HG02588 (cell line): Measurements from ENCODE around the gene AKT3.
A peak's percentile ranks its signal among the peaks of the same experiment; 100 is the strongest.
"Not testable (repeated sequence)": the region's sequence is repeated elsewhere in the genome, so short reads cannot be mapped to it uniquely, and the experiment has no call there.

ENCODE experiments used
- ATAC-seq: cut with Tn5 transposase; IDR thresholded peaks from one replicate; pipeline ENCODE4 v1.9.1; 2021; ENCODE audit warnings: mild to moderate bottlenecking, moderate library complexity; ENCODE audit not compliant: unreplicated experiment

Gene AKT3

DNA sequence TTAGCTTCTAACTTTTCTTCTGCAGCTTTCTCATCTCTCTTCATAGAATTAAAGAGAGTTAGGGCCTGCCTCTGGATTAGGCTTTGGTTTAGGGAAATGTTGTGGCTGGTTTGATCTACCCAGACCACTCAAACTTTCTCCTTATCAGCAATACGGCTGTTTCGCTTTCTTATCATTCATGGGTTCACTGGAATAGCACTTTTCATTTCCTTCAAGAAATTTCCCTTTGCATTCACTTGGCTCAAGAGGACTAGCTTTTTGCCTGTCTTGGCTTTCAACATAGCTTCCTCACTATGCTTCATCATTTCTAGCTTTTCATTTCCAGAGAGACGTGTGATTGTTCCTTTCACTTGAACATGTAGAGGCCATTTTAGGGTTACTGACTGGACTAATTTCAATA is 59.6 kb downstream of the AKT3 start:
- no peak for ATAC-seq

DNA sequence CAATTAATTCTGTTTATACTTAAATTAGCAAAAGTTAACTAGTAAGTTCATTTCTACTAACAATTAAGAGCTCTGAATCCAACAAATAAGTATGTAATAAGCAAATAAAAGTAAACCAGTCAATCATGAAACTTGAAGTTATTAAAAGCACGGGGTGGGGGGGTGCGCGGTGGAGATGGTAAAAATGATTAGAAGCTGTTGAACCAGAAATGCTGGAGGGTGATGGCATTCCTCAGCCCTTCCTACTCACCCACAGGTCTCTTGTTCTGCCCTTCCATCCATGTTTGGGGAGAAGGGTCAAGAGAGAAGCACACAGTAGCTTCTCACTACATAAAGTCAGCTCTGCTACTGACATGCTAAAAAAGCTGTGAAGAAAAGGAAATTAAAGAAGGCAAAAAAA is 63.5 kb downstream of the AKT3 start:
- ATAC-seq = no peak

- ATAC-seq = no peak
Observed at GRCh38 chr1:243784506-243784905, 65.5 kb downstream of the AKT3 start.

GRCh38 chr1:243783714-243784113 is 66.3 kb downstream of the AKT3 start:
- ATAC-seq = no peak

DNA sequence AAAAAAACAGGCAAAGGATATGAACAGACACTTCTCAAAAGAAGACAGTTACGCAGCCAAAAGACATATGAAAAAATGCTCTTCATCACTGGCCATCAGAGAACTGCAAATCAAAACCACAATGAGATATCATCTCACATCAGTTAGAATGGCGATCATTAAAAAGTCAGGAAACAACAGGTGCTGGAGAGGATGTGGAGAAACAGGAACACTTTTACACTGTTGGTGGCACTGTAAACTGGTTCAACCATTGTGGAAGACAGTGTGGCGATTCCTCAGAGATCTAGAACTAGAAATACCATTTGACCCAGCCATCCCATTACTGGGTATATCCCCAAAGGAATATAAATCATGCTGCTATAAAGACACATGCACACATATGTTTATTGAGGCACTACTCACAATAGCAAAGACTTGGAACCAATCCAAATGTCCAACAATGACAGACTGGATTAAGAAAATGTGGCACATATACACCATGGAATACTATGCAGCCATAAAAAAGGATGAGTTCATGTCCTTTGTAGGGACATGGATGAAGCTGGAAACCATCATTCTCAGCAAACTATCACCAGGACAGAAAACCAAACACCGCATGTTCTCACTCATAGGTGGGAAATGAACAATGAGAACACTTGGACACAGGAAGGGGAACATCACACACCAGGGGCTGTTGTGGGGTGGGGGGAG is 77.5 kb downstream of the AKT3 start:
- not testable (repeated sequence) for ATAC-seq

DNA sequence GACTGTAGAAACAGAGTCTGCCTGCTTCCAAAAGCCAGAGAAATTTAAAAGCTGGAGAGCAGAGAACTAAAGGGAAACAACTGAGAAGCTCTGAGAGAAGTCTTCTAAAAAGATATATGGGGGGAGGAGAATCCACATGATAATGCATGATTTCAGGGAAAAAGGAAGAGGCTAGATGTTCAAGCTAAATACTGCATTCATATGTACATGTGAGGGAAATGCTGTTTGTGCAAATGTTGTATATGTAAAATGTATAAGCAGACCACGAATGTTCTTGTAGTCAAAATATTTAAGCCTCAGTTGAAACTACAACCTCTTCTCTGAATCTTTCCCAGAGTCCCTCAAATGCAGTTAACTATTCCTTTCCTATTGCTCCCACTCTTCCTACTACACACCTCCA is 79.2 kb downstream of the AKT3 start:
- no peak for ATAC-seq

DNA sequence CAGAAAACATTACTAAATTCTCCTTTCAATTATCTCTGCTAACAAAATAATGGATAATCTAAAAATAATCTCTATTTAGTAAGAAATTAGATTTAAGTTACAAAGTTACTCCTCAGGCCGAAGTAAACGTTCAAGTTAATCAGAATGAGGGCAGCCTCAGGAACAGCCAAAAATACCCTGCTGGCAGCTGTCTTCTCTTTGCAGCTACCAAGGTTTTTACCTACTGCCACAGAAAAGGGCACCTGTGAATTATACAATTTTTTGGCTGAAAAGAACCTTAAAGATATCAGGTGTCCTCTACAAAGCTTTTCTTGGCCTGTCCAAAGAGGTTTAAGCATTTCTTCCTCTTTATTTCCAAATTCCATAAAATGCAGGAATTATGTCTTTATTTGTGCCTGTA is 84.4 kb downstream of the AKT3 start:
- no peak for ATAC-seq

DNA sequence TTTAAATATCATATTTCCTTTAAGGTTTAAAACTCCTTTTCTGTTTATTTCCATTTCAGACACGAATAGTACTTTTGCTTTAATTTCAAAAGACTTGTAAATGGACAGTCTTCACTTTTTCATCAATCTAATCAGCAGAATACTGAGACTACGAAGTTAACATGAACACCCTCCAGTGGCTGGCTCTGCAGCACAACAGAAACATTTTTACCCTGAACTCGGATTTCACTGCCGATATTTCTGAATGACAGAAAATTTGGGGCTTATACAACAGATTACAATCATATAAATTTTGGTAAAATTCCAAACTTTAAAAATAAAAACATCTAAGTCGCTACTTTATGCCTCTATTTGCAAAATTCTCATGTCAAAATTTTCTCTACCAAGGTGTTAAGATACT is 86.2 kb downstream of the AKT3 start:
- ATAC-seq = no peak

DNA sequence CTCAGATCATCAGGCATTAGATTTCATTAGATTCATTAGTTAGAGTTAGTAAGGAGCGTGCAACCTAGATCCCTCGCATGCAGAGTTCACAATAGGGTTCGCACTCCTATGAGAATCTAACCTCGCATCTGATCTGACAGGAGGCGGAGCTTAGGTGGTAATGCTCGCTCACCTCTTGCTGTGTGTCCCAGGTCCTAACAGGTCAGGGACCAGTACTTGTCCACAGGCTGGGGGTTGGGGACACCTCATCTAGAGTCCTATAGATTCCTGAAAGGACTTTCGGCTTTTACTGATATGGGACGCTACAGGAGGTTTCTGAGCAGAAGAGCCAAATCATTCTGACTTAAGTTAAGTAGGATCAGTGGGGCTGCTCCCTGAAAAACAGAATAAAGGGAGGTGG is 91.4 kb downstream of the AKT3 start:
- no peak for ATAC-seq

DNA sequence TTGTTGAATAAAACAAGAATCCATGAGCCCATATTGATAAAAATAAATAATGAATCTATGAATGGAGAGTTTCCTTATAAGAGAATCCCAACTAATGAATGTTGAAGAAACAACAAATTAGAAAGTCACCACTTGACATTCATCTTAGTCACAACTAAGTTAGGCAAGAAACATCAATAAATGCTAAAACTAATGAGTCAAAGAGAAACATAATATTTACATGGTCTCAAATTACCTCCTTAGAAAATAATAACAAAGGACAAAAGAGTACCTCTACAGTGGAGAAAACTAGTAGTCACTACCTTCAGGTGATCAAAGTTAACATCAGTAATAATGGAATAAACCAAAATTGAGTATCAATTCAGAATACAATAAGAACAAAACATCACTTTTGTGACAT is 93.5 kb downstream of the AKT3 start:
- ATAC-seq = no peak

DNA sequence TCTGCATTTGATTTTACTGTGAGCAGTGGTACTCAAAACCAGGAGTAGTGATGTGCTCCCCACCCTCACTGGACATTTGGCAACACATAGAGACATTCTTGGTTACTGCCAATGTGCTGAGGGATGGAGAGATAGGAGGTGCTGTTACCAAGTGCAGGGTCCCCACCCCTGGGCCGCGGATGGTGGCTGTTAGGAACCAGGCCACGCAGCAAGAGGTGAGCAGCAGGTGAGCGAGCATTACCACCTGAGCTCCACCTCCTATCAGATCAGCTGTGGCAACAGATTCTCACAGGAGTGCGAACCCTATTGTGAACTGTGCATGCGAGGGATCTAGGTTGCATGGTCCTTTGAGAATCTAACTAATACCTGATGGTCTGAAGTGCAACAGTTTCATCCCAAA is 95.7 kb downstream of the AKT3 start:
- no peak for ATAC-seq

DNA sequence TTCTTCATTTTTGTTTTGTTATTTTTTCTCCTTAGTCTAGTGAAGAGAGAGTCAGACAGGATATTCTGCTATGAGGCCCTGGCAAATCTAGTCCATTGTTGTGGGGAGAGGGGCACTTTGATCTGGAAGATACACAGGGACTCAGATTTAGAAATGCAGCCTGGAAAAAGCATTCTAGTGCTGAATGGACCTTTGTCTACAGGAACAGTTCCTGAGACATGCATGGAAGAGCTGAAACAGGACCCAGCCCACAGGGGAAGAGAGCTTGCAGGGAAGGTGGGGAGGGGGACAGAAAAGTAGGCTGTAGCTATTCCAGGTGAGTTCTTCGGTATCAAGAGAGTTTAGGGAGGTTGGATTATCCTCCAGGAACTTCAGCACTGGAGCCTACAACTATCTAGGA is 98.5 kb downstream of the AKT3 start:
- ATAC-seq = no peak

DNA sequence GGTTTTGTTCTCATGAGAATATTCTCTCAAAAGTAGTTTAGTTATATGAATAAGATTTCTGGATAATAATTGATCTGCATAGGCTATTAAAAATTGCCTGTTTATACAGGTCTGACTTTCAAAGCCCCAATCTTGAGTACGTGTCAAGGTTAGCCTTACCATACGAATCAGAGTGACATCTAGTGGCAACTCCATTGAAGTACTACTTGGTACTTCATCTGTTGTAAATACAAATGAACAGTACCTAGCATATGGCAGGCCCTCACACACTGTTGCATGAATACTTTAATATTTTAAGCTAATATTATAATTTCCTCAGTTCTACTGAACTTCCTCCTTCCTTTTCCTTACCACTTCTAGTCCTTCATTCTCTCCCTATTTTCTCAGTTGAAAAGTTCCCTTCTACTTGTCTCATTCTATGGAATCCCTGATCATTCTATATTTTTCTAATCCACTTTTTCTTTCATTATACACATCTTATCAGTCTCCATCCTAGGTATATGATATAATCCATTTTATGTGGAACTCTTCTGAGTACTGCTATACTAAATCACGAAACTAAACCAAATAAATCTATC is 101.2 kb downstream of the AKT3 start:
- ATAC-seq = peak; percentile 89

GRCh38 chr1:243748227-243748626 is 101.8 kb downstream of the AKT3 start:
- no peak for ATAC-seq

DNA sequence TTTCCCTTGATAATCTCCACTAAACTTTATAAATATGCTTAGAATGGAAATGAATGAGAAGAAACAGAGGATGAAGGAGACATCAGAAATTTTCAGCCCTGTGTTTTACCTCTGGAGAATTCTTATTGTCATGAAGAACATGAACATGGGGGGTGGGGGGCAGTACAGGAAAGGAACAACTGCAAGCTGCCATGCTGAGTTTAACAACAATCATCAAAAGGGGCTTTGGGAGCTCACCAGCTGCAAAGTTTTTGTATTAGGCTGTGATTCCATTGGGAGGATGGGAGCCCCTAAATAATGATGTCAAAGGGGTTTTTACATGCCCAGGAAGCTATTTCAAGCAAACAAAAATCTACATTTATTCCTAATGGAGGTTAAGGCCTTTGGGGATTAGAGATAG is 103.3 kb downstream of the AKT3 start:
- no peak for ATAC-seq

DNA sequence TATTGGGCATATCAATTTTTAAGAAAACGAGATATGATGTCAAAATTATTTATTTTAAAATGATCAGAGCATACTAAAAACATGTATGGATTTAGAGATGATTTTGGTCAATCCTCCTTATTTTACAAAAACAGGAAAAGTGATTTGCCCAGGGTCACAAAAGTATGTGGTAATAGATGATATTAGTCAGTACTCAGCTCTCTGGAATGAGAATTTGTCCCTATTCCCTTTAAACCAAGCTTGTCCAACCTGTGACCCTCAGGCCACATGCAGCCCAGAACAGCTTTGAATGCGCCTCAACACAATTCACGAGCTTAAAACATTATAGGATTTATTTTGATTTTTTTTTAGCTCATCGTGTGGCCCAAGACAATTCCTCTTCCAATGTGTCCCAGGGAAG is 104.7 kb downstream of the AKT3 start:
- ATAC-seq = no peak

DNA sequence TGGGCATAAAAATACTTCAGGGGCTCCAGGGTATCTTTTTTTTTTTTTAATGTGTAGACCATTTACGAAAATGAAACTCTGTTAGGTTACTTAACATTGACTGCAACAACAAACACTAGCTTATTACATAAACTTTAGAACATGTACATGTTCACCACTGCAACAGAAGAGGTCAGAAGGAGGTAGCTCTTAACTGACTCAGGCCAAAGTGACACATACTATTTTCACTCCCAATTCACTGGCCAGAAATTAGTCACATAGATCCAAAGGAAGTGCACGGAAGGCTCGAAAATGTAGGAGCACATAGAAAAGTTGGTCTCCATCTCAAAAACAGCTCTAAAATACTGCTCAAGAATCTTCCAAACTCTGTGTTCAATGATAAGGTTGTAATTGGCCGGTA is 107.2 kb downstream of the AKT3 start:
- ATAC-seq = no peak

- no peak for ATAC-seq
Observed at GRCh38 chr1:243740255-243740999, 109.6 kb downstream of the AKT3 start.

DNA sequence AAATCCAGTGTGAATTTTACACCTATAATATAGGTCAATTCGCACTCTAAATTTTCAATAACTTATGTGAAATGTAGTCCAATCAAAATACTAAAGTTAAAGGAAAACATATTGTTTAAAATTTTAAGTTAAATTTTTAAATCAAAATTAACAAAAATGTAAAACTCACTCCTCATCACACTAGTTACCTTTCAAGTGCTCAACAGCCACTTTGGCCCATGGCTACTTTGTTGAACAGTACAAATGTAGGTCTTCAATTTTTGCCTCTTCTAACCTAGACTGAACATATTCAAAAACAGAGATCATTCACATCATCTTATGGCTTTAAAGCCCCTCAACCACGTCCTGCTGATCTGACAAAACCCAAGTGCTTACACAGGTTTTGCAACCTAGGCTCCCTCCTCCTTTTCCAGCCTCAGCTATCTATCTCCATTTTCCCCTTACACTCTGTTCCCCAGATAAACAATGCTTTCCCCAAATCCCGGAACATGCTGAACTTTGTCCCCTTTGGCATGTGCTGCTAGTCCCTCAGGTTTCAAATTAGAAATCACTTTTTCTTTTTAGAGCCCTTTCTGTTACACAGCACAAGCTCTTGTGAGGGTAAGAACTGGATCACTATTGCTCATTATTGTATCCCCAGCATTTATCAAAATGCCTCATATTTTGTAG is 110.6 kb downstream of the AKT3 start:
- no peak for ATAC-seq

GRCh38 chr1:243738020-243738419 is 112.0 kb downstream of the AKT3 start:
- no peak for ATAC-seq

- ATAC-seq = no peak
Observed at GRCh38 chr1:243735457-243735856, 114.6 kb downstream of the AKT3 start.

GRCh38 chr1:243734308-243734695 is 115.7 kb downstream of the AKT3 start:
- no peak for ATAC-seq
